HG03025 (cell line): ENCODE measurements around the gene KLB.

Experiments
- ATAC-seq: cut with Tn5 transposase; IDR thresholded peaks from one replicate; pipeline ENCODE4 v1.9.1; 2021; ENCODE audit warnings: mild to moderate bottlenecking, moderate library complexity; ENCODE audit not compliant: unreplicated experiment, low FRiP score

Gene KLB

GRCh38 chr4:39458505-39459300 lies 52.0 kb downstream of the KLB start, which contains the start of the genes LIAS and RPL9:
TSS of gene LIAS (plus strand) at chr4:39459056. CDS start at chr4:39459118, 62 bp downstream.
TSS of gene RPL9 (minus strand) at chr4:39458922. CDS start at chr4:39458439, 483 bp downstream.
- ATAC-seq, result peak; percentile 77

- no peak for ATAC-seq
These were observed 58.3 kb downstream of the KLB start for GRCh38 chr4:39464886-39465501.

GRCh38 chr4:39466747-39467146 lies 60.0 kb downstream of the KLB start:
- ATAC-seq, result no peak

- no peak for ATAC-seq
These were observed 60.7 kb downstream of the KLB start for GRCh38 chr4:39467464-39467863.

- no peak for ATAC-seq
These were observed 62.8 kb downstream of the KLB start for GRCh38 chr4:39469429-39470077.

GRCh38 chr4:39470402-39470801 lies 63.7 kb downstream of the KLB start:
- ATAC-seq, result no peak

- no peak for ATAC-seq
These were observed 65.7 kb downstream of the KLB start for GRCh38 chr4:39472396-39472795.

- ATAC-seq, result no peak
These were observed 69.6 kb downstream of the KLB start for GRCh38 chr4:39476187-39476895.

- ATAC-seq, result no peak
These were observed 73.5 kb downstream of the KLB start for GRCh38 chr4:39480251-39480650.

GRCh38 chr4:39480902-39481695 lies 74.4 kb downstream of the KLB start:
- ATAC-seq, result no peak

- ATAC-seq, result no peak
These were observed 78.0 kb downstream of the KLB start for GRCh38 chr4:39484582-39485272.

GRCh38 chr4:39486221-39486804 lies 79.6 kb downstream of the KLB start:
- ATAC-seq, result no peak

GRCh38 chr4:39490322-39490721 lies 83.6 kb downstream of the KLB start:
- no peak for ATAC-seq

- ATAC-seq, result no peak
These were observed 87.6 kb downstream of the KLB start for GRCh38 chr4:39494354-39494753.

- ATAC-seq, result no peak
These were observed 88.9 kb downstream of the KLB start for GRCh38 chr4:39495446-39496213.

GRCh38 chr4:39497909-39498726 lies 91.4 kb downstream of the KLB start:
- ATAC-seq, result no peak

- no peak for ATAC-seq
These were observed 91.9 kb downstream of the KLB start for GRCh38 chr4:39498727-39499020.
